Measurements from ENCODE around the gene TRAPPC14. TPM values are rescaled to one million over a fixed set of nuclear protein-coding genes. Genes with fewer than 3 reads are reported as not detected.

TRAPPC14 gene
- total RNA-seq, 1 donor from 2014 or later = 30.2 TPM

DNA sequence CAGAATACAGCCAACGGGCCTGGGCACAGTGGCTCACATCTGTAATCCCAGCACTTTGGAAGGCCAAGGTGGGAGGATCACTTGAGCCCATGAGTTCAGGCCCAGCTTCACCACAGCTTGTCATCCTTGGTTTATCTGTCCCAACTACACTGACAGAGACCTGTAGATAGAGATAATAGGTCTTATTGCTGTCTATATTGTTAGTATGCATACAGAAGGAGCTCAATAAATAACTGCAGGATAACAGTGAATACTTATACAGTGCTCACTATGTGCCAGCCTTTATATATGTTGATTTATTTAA is 37.8 kb downstream of the TRAPPC14 start:
- H3K27me3 Mint-ChIP-seq (ENCODE audit: unreplicated experiment) = peaks cover 9% of the 10 kb centered on the region
- no peak for DNase-seq (ENCODE audit: low spot score)
- H3K9me3 Mint-ChIP-seq (ENCODE audit: unreplicated experiment) = no peaks in the 10 kb centered on the region
- TF ChIP-seq, protein P1, sequence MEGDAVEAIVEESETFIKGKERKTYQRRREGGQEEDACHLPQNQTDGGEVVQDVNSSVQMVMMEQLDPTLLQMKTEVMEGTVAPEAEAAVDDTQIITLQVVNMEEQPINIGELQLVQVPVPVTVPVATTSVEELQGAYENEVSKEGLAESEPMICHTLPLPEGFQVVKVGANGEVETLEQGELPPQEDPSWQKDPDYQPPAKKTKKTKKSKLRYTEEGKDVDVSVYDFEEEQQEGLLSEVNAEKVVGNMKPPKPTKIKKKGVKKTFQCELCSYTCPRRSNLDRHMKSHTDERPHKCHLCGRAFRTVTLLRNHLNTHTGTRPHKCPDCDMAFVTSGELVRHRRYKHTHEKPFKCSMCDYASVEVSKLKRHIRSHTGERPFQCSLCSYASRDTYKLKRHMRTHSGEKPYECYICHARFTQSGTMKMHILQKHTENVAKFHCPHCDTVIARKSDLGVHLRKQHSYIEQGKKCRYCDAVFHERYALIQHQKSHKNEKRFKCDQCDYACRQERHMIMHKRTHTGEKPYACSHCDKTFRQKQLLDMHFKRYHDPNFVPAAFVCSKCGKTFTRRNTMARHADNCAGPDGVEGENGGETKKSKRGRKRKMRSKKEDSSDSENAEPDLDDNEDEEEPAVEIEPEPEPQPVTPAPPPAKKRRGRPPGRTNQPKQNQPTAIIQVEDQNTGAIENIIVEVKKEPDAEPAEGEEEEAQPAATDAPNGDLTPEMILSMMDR (IDR thresholded peaks at IDR 0.05; ENCODE audit: unreplicated experiment) = no peak
- H3K27ac Mint-ChIP-seq (ENCODE audit: unreplicated experiment) = peak overlapping the region; percentile 96
- peaks cover 31% of the 10 kb centered on the region for H3K4me1 Mint-ChIP-seq (ENCODE audit: unreplicated experiment)
- peak overlapping the region; percentile 99 for H3K4me3 Mint-ChIP-seq (ENCODE audit: unreplicated experiment)
- peaks cover 13% of the 10 kb centered on the region for H3K36me3 Mint-ChIP-seq (ENCODE audit: low read depth, unreplicated experiment)

DNA sequence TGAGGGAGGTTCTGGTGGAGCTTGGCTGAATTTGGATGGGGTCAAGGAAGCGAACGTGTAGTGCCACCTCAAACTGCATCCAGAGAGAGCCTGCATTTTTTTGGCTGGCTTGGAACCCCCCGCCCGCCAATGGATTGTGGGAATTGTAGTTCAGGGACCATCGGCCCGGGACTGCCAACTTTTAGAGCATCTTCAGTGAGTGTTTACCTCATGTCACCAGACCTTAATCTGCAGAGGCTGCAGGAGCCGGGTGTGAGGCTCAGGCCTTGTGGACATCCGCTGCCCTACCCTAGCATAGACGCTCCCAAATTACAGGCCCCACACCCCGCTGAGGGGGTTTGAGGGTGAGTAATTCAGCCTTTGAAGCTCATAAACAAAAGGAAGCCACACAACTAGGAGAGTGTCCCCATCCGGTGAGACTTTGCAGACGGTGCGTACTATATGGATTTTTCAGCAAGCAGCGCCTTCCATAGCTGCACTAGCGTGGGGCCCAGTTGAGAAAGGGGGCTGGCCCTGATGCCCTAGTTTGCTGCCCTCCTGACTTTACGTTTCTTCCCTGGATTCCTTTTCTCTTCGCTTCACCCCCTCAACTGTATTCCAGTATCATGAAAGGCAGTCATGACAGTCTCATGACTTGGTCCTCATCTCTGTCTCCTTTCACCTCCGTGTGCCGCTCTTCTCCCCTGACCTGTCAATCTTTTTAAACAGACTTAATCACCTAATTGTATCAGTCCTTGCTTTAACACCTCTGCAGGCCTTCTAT is 38.4 kb downstream of the TRAPPC14 start:
- peak; percentile 70 for DNase-seq (ENCODE audit: low spot score)
- TF ChIP-seq, protein P1 (IDR thresholded peaks at IDR 0.05; ENCODE audit: unreplicated experiment) = no peak
- peaks cover 9% of the 10 kb centered on the region for H3K27me3 Mint-ChIP-seq (ENCODE audit: unreplicated experiment)
- peak overlapping the region; percentile 99 for H3K4me3 Mint-ChIP-seq (ENCODE audit: unreplicated experiment)
- peak overlapping the region; percentile 96 for H3K27ac Mint-ChIP-seq (ENCODE audit: unreplicated experiment)
- H3K9me3 Mint-ChIP-seq (ENCODE audit: unreplicated experiment) = no peaks in the 10 kb centered on the region
- peaks cover 13% of the 10 kb centered on the region for H3K36me3 Mint-ChIP-seq (ENCODE audit: low read depth, unreplicated experiment)
- H3K4me1 Mint-ChIP-seq (ENCODE audit: unreplicated experiment) = peaks cover 31% of the 10 kb centered on the region

DNA sequence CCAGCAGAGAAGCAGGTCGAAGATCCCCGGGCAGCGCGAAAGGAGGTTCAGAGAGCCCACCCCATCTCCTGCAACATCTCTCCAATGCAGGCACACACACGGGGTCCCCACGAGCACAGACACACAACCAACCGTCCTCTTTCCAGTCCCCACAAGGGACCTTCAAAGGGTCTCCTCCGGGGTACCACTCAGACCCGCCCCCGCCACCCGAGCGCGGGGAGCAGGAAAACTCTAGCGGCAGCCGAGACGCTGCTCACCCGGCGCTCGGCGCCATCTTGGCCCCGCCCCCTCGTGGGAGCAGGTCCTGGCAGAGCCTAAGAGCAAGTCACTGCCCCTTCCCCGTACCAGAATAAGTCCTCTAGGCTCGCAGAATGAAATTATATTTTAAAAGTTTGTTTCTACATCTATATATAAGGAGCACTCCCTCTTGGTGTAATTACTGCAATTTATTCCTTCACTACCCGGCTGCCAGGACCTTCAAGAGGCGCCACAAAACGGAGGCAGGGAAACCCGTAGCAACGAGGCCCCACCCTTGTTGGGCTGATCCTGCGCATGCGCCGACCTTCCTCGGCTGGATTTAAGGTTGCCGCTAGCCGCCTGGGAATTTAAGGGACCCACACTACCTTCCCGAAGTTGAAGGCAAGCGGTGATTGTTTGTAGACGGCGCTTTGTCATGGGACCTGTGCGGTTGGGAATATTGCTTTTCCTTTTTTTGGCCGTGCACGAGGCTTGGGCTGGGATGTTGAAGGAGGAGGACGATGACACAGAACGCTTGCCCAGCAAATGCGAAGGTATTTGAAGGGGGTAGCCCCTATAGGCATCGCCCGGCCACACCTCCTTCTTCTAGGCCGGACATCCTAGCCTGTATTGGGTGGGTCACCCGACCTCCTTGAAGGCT is 39.2 kb downstream of the TRAPPC14 start, which contains the start of the genes CNPY4 and TAF6:
Gene CNPY4 (plus strand): TSS at position 563 of the 898 bp plus-strand sequence. CDS start 111 bp downstream, at position 674.
Gene TAF6 (minus strand): TSS at position 287 of the 898 bp plus-strand sequence. CDS start 5,149 bp downstream, outside the sequence.
- peak within 1 kb of the TSS; percentile 99 for H3K4me3 Mint-ChIP-seq (ENCODE audit: unreplicated experiment)
- H3K9me3 Mint-ChIP-seq (ENCODE audit: unreplicated experiment) = no peaks in the 10 kb centered on the region
- peaks cover 7% of the 10 kb centered on the region for H3K27me3 Mint-ChIP-seq (ENCODE audit: unreplicated experiment)
- H3K27ac Mint-ChIP-seq (ENCODE audit: unreplicated experiment) = peak within 1 kb of the TSS; percentile 96
- peak; percentile 89 for DNase-seq (ENCODE audit: low spot score)
- TF ChIP-seq, protein P1 (IDR thresholded peaks at IDR 0.05; ENCODE audit: unreplicated experiment) = no peak
- peaks cover 23% of the 10 kb centered on the region for H3K4me1 Mint-ChIP-seq (ENCODE audit: unreplicated experiment)
- H3K36me3 Mint-ChIP-seq (ENCODE audit: low read depth, unreplicated experiment) = peaks cover 10% of the 10 kb centered on the region

DNA sequence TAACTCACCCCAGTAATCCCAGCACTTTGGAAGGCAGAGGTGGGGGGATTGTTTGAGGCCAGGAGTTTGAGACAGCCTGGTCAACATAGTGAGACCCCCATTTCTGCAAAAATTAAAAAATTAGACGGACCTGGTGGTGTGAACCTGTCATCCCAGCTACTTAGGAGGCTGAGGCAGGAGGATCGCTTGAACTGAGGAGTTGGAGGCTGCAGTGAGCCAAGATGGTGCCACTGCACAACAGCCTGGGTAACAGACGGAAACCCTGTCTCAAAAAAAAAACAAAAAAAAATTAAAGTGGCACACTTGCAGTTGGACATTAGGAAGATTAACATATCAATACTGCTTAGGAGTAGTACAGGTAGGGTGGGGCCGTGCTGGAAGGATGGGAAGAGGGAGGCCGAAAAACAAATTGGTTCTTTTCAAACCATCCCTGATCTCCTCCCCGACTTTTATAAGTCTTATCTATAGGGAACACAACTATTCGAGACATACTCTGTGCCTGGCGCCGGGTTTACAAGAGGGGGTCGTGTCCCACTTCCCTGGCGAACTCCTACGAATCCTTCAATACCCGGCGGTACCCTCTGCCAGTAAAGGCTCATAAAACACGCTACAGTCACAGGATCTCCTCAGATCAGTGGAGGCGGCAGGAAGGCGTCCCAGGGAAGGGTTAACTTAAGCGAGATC is 40.0 kb downstream of the TRAPPC14 start:
- Mint-ChIP-seq H3K36me3 (ENCODE audit: low read depth, unreplicated experiment) (peaks cover 8% of the 10 kb centered on the region), H3K4me3 (ENCODE audit: unreplicated experiment) (peak overlapping the region; percentile 99), H3K27me3 (ENCODE audit: unreplicated experiment) (peaks cover 7% of the 10 kb centered on the region), H3K27ac (ENCODE audit: unreplicated experiment) (peak overlapping the region; percentile 96), H3K4me1 (ENCODE audit: unreplicated experiment) (peaks cover 21% of the 10 kb centered on the region), H3K9me3 (ENCODE audit: unreplicated experiment) (no peaks in the 10 kb centered on the region)
- no peak for DNase-seq (ENCODE audit: low spot score)
- TF ChIP-seq, protein P1 (IDR thresholded peaks at IDR 0.05; ENCODE audit: unreplicated experiment) = no peak
